Neural cell (in vitro differentiated cells): ENCODE data around the gene ANKRD2.

Experiments used
- EP300 ChIP-seq: fragments of 450-650 bp; conservative IDR thresholded peaks from 2 replicates; pipeline ENCODE4 v1.6.1; 2014; ENCODE audit warnings: antibody characterized with exemption, mild to moderate bottlenecking, moderate library complexity; ENCODE audit not compliant: poor library complexity, severe bottlenecking
- EZH2 ChIP-seq: fragments of 200-600, 300-800 bp; shearing (Covaris generic), sonication (generic); IDR thresholded peaks from 2 replicates; pipeline ENCODE4 v1.6.1; 2014; ENCODE audit warnings: antibody characterized with exemption, low read length, borderline replicate concordance, mild to moderate bottlenecking; ENCODE audit not compliant: insufficient read depth, poor library complexity, severe bottlenecking
- POLR2AphosphoS5 ChIP-seq: IDR thresholded peaks from 2 replicates; pipeline ENCODE4 v1.6.1; 2012
- RAD21 ChIP-seq: fragments of 450-650 bp; conservative IDR thresholded peaks from 2 replicates; pipeline ENCODE4 v1.6.1; 2014; ENCODE audit warnings: antibody characterized with exemption, mild to moderate bottlenecking, moderate library complexity
- REST ChIP-seq: IDR thresholded peaks from 2 replicates; pipeline ENCODE4 v1.6.1; 2012; ENCODE audit warnings: borderline replicate concordance
- TAF1 ChIP-seq: IDR thresholded peaks from 2 replicates; pipeline ENCODE4 v1.6.1; 2012; ENCODE audit warnings: low read depth
- TF ChIP-seq, protein P1 (sequence below): fragments of 450-650 bp; IDR thresholded peaks from 2 replicates; pipeline ENCODE4 v1.5.1; 2014; ENCODE audit warnings: antibody characterized with exemption, mild to moderate bottlenecking, moderate library complexity; ENCODE audit not compliant: poor library complexity, severe bottlenecking

GRCh38 chr10:97632949-97633884 is 60.6 kb downstream of the ANKRD2 start, which contains the start of gene MORN4:
- TF ChIP-seq POLR2AphosphoS5, result peak; percentile 80
- TF ChIP-seq, protein P1, sequence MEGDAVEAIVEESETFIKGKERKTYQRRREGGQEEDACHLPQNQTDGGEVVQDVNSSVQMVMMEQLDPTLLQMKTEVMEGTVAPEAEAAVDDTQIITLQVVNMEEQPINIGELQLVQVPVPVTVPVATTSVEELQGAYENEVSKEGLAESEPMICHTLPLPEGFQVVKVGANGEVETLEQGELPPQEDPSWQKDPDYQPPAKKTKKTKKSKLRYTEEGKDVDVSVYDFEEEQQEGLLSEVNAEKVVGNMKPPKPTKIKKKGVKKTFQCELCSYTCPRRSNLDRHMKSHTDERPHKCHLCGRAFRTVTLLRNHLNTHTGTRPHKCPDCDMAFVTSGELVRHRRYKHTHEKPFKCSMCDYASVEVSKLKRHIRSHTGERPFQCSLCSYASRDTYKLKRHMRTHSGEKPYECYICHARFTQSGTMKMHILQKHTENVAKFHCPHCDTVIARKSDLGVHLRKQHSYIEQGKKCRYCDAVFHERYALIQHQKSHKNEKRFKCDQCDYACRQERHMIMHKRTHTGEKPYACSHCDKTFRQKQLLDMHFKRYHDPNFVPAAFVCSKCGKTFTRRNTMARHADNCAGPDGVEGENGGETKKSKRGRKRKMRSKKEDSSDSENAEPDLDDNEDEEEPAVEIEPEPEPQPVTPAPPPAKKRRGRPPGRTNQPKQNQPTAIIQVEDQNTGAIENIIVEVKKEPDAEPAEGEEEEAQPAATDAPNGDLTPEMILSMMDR, result peak; percentile 34
- peak; percentile 89 for TF ChIP-seq TAF1
- no peak for TF ChIP-seq EZH2
- TF ChIP-seq EP300, result peak; percentile 39
- TF ChIP-seq RAD21, result no peak
- TF ChIP-seq REST, result peak; percentile 82
